Measurements from ENCODE around the gene TMEFF1.

GRCh38 chr9:100598641-100599145 is 125.7 kb downstream of the TMEFF1 start:
- TF ChIP-seq CTCF (IDR thresholded peaks at IDR 0.05) (no peak), POLR2A (IDR thresholded peaks at IDR 0.05) (no peak)

Data from right lobe of liver (tissue), 4 donors.